Measurements from ENCODE around the gene DCD.
"Not testable (repeated sequence)": the region's sequence is repeated elsewhere in the genome, so short reads cannot be mapped to it uniquely, and the experiment has no call there.

DCD gene

DNA sequence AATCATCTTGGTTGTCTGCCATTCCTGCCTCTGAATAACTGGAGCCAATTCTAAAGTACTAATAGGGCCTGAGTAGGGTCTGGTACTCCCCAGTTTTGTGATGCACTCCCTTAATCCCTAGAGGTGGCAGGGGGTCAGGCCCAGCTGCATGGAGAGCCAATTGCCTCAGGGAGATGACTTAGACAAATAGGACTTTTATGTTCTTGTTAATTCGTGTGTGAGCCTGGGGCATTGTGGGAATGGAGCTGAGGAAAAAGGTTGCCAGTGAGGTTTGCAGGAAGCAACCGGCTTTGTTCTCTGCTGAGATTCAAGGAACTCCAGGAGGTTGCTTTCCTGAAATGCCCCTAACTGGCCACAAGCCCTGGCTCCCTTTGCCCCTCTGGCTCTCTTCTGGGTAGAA lies 6.8 kb upstream of the DCD start:
- H3K4me3 ChIP-seq (ENCODE audit: low read depth, low read length): no peak overlapping the region
- no peak for TF ChIP-seq CTCF (IDR thresholded peaks at IDR 0.05; ENCODE audit: borderline replicate concordance, insufficient read depth, low read depth, low read length)

GRCh38 chr12:54653025-54653424 lies 4.9 kb upstream of the DCD start:
- no peak for TF ChIP-seq CTCF (IDR thresholded peaks at IDR 0.05; ENCODE audit: borderline replicate concordance, insufficient read depth, low read depth, low read length)
- no peak overlapping the region for H3K4me3 ChIP-seq (ENCODE audit: low read depth, low read length)

GRCh38 chr12:54650889-54651288 lies 2.7 kb upstream of the DCD start:
- no peak overlapping the region for H3K4me3 ChIP-seq (ENCODE audit: low read depth, low read length)

GRCh38 chr12:54650409-54650808 lies 2.2 kb upstream of the DCD start:
- no peak for TF ChIP-seq CTCF (IDR thresholded peaks at IDR 0.05; ENCODE audit: borderline replicate concordance, insufficient read depth, low read depth, low read length)
- no peak overlapping the region for H3K4me3 ChIP-seq (ENCODE audit: low read depth, low read length)

More at GRCh38 chr12:54650889-54651288, 2.7 kb upstream of the DCD start:
- TF ChIP-seq CTCF (IDR thresholded peaks at IDR 0.05; ENCODE audit: borderline replicate concordance, insufficient read depth, low read depth, low read length): no peak

- TF ChIP-seq CTCF (IDR thresholded peaks at IDR 0.05; ENCODE audit: borderline replicate concordance, insufficient read depth, low read depth, low read length): no peak
- no peak overlapping the region for H3K4me3 ChIP-seq (ENCODE audit: low read depth, low read length)
Observed at GRCh38 chr12:54649825-54650224, 1.7 kb upstream of the DCD start.

DNA sequence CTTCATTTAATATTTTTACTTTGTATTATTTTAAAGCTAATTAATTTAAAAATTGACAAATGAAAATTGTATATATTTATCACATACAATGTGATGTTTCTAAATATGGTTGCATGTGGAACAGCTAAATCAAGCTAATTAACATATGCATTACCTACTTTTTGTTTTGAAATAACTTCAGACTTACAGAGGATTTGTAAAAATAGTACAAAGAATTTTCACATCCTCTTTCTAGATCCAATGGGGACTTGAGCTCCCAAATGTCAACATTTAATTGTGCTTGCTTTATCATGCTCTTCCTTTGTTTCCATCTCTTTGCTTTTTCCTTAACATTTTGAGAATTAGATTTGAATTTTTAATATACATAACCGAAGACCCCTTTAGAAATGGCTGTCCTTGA lies 6.6 kb downstream of the DCD start:
- H3K4me3 ChIP-seq (ENCODE audit: low read depth, low read length): no peak overlapping the region
- TF ChIP-seq CTCF (IDR thresholded peaks at IDR 0.05; ENCODE audit: borderline replicate concordance, insufficient read depth, low read depth, low read length): no peak

- no peak overlapping the region for H3K4me3 ChIP-seq (ENCODE audit: low read depth, low read length)
- TF ChIP-seq CTCF (IDR thresholded peaks at IDR 0.05; ENCODE audit: borderline replicate concordance, insufficient read depth, low read depth, low read length): no peak
Observed at GRCh38 chr12:54641089-54641488, 7.1 kb downstream of the DCD start.

DNA sequence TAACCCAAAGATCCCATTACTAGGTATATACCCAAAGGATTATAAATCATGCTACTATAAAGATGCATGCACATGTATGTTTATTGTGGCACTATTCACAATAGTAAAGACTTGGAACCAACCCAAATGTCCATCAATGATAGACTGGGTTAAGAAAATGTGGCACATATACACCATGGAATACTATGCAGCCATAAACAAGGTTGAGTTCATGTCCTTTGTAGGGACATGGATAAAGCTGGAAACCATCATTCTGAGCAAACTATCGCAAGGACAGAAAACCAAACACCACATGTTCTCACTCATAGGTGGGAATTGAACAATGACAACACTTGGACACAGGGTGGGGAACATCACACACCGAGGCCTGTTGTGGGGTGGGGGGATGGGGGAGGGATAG lies 9.1 kb downstream of the DCD start:
- not testable (repeated sequence) for H3K4me3 ChIP-seq (ENCODE audit: low read depth, low read length)

All from GM12875 (cell line).